Fibroblast of skin of left quadriceps (primary cell): ENCODE measurements around the gene MT4.

Experiments used
- DNase-seq, 2 experiments: peaks; one replicate each; pipeline ENCODE4 v3.0.0-alpha.2; 2013; ENCODE audit warnings: low read depth in 2 of 2

MT4 gene

GRCh38 chr16:56603589-56603988 is 38.7 kb downstream of the MT4 start:
- no peak for DNase-seq

GRCh38 chr16:56604966-56605365 is 40.1 kb downstream of the MT4 start:
- DNase-seq = no peak

- DNase-seq = no peak
Observed at GRCh38 chr16:56605475-56605874, 40.6 kb downstream of the MT4 start.

- DNase-seq = no peak
Observed at GRCh38 chr16:56606071-56606475, 41.2 kb downstream of the MT4 start.

- DNase-seq = no peak
Observed at GRCh38 chr16:56606476-56607108, 41.7 kb downstream of the MT4 start.

- peak; percentile 94 to 95 for DNase-seq
Observed at GRCh38 chr16:56607109-56607618, 42.3 kb downstream of the MT4 start.

GRCh38 chr16:56607675-56608042 is 42.8 kb downstream of the MT4 start:
- DNase-seq = no peak

GRCh38 chr16:56608043-56608875 is 43.4 kb downstream of the MT4 start, which contains the start of gene MT2A:
Gene MT2A, plus strand, starts transcription at chr16:56608584. Its CDS starts 72 bp downstream, at chr16:56608656.
- DNase-seq = peak; percentile 88

GRCh38 chr16:56608876-56609462 is 44.1 kb downstream of the MT4 start:
- no peak for DNase-seq

- peak in 1 of 2 experiments; percentile 61 for DNase-seq
Observed at GRCh38 chr16:56609463-56609921, 44.6 kb downstream of the MT4 start.

GRCh38 chr16:56610017-56610608 is 45.2 kb downstream of the MT4 start:
- DNase-seq = no peak

- no peak for DNase-seq
Observed at GRCh38 chr16:56610609-56611111, 45.8 kb downstream of the MT4 start.

- DNase-seq = no peak
Observed at GRCh38 chr16:56611281-56611833, 46.5 kb downstream of the MT4 start.

GRCh38 chr16:56613706-56614105 is 48.8 kb downstream of the MT4 start:
- no peak for DNase-seq

GRCh38 chr16:56614549-56614991 is 49.7 kb downstream of the MT4 start:
- no peak for DNase-seq

- no peak for DNase-seq
Observed at GRCh38 chr16:56615353-56615752, 50.5 kb downstream of the MT4 start.

GRCh38 chr16:56616608-56617211 is 51.8 kb downstream of the MT4 start:
- no peak for DNase-seq

GRCh38 chr16:56617212-56618085 is 52.6 kb downstream of the MT4 start:
- no peak for DNase-seq

- DNase-seq = no peak
Observed at GRCh38 chr16:56618138-56618537, 53.3 kb downstream of the MT4 start.
